Measurements from ENCODE around the gene BANP. TPM values are rescaled to one million over a fixed set of nuclear protein-coding genes. Genes with fewer than 3 reads are reported as not detected.

The BANP gene
- total RNA-seq, 1 donor from 2014 or later: 53.9 TPM

- no peak overlapping the region for H3K4me3 Mint-ChIP-seq (ENCODE audit: low read depth)
- no peak for TF ChIP-seq CTCF (IDR thresholded peaks at IDR 0.05; ENCODE audit: unreplicated experiment)
- H3K4me1 Mint-ChIP-seq (ENCODE audit: low read depth): no peaks in the 10 kb centered on the region
- no peaks in the 10 kb centered on the region for H3K27me3 Mint-ChIP-seq
- no peak overlapping the region for H3K27ac Mint-ChIP-seq
- DNase-seq (ENCODE audit: low spot score, unreplicated experiment): no peak
- H3K9me3 Mint-ChIP-seq (ENCODE audit: low read depth): no peaks in the 10 kb centered on the region
- peaks cover 7% of the 10 kb centered on the region for H3K36me3 Mint-ChIP-seq (ENCODE audit: insufficient read depth)
Measured at GRCh38 chr16:88056212-88056611, 105.0 kb downstream of the BANP start.

- Mint-ChIP-seq H3K4me1 (ENCODE audit: low read depth) (no peaks in the 10 kb centered on the region), H3K27ac (no peak overlapping the region), H3K27me3 (no peaks in the 10 kb centered on the region), H3K36me3 (ENCODE audit: insufficient read depth) (peaks cover 4% of the 10 kb centered on the region), H3K4me3 (ENCODE audit: low read depth) (no peak overlapping the region), H3K9me3 (ENCODE audit: low read depth) (no peaks in the 10 kb centered on the region)
- no peak for DNase-seq (ENCODE audit: low spot score, unreplicated experiment)
- no peak for TF ChIP-seq CTCF (IDR thresholded peaks at IDR 0.05; ENCODE audit: unreplicated experiment)
Measured at GRCh38 chr16:88057656-88058055, 106.4 kb downstream of the BANP start.

- no peak for TF ChIP-seq CTCF (IDR thresholded peaks at IDR 0.05; ENCODE audit: unreplicated experiment)
- Mint-ChIP-seq H3K27me3 (no peaks in the 10 kb centered on the region), H3K4me1 (ENCODE audit: low read depth) (no peaks in the 10 kb centered on the region), H3K9me3 (ENCODE audit: low read depth) (no peaks in the 10 kb centered on the region), H3K27ac (no peak overlapping the region), H3K36me3 (ENCODE audit: insufficient read depth) (peaks cover 4% of the 10 kb centered on the region), H3K4me3 (ENCODE audit: low read depth) (no peak overlapping the region)
- DNase-seq (ENCODE audit: low spot score, unreplicated experiment): no peak
Measured at GRCh38 chr16:88058136-88058535, 106.9 kb downstream of the BANP start.

GRCh38 chr16:88058817-88059216 lies 107.6 kb downstream of the BANP start:
- H3K4me3 Mint-ChIP-seq (ENCODE audit: low read depth): no peak overlapping the region
- no peaks in the 10 kb centered on the region for H3K4me1 Mint-ChIP-seq (ENCODE audit: low read depth)
- no peaks in the 10 kb centered on the region for H3K9me3 Mint-ChIP-seq (ENCODE audit: low read depth)
- no peak overlapping the region for H3K27ac Mint-ChIP-seq
- H3K27me3 Mint-ChIP-seq: no peaks in the 10 kb centered on the region
- TF ChIP-seq CTCF (IDR thresholded peaks at IDR 0.05; ENCODE audit: unreplicated experiment): no peak
- H3K36me3 Mint-ChIP-seq (ENCODE audit: insufficient read depth): peaks cover 8% of the 10 kb centered on the region
- no peak for DNase-seq (ENCODE audit: low spot score, unreplicated experiment)

GRCh38 chr16:88059701-88060386 lies 108.6 kb downstream of the BANP start:
- Mint-ChIP-seq H3K9me3 (ENCODE audit: low read depth) (no peaks in the 10 kb centered on the region), H3K4me1 (ENCODE audit: low read depth) (no peaks in the 10 kb centered on the region), H3K27ac (no peak overlapping the region), H3K27me3 (no peaks in the 10 kb centered on the region), H3K4me3 (ENCODE audit: low read depth) (no peak overlapping the region), H3K36me3 (ENCODE audit: insufficient read depth) (peaks cover 8% of the 10 kb centered on the region)
- TF ChIP-seq CTCF (IDR thresholded peaks at IDR 0.05; ENCODE audit: unreplicated experiment): no peak
- no peak for DNase-seq (ENCODE audit: low spot score, unreplicated experiment)

All from progenitor cell of endocrine pancreas (in vitro differentiated cells).